NCI-H510A (cell line): ENCODE measurements around the gene ARHGAP28.

ENCODE experiments used
- DNase-seq: peaks from one replicate; lab custom pipeline; 2025; lab: John Stamatoyannopoulos, UW

Gene ARHGAP28

DNA sequence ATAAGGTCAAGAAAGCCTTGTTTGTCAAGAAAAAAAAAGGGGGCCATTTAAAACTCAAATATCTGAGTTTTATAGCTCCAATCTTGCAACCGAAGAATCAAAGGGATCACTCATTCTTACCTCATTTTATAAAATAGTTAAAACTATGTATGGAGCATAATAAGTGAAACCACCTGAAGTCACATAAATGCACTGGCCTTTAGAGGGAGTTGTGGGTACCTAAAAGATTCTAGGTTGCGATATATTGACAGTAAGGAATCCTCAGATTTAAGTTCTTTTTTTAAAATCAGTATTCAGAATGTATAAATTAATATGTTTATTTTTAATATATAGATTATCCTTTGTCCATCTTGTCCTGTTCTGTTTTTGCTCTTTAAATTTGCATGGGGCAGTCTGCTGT lies 3.4 kb downstream of the ARHGAP28 start:
- no peak for DNase-seq

- no peak for DNase-seq
Measured at GRCh38 chr18:6733758-6734157, 4.2 kb downstream of the ARHGAP28 start.

GRCh38 chr18:6734726-6735430 lies 5.4 kb downstream of the ARHGAP28 start:
- no peak for DNase-seq

- DNase-seq: no peak
Measured at GRCh38 chr18:6737833-6738232, 8.3 kb downstream of the ARHGAP28 start.

GRCh38 chr18:6738622-6739021 lies 9.1 kb downstream of the ARHGAP28 start:
- no peak for DNase-seq

DNA sequence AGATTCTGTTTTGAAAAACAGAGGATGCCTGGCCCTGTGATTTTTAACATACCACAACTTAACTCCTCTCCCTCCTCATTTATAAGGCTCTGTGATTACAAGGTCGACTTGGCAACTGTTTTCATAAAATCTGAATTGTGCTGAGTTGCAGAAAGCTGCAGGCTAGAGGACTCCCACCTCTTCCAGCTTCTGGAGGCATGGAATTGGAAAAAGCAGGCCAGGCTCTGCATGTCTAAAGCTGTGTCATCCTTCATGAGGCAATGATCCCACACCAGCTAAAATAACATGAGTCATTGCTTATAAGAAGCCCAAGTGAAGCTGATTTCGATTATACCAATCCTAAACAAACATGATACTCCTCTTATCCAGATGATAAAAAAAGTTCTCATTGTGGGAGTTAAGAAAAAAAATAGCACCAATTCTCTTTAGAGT lies 11.7 kb downstream of the ARHGAP28 start:
- no peak for DNase-seq

DNA sequence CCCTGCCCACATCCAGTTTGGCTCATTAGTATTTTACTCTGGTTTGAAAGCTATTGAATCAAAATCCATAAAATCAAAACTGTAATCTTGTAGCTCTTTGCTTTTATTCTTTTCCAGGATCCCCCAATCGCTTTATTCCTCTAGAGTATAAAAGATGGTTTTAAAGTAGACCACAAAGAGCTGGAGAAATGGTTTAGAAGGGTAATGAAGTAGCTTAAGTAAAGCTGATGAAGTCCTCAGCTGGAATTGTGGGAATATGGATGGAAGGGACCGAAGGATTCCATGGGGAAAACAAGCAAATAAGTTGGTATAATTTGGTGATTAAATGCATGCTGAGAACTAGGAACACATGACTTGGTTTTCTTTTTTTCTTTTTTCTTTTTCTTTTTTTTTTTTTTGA lies 12.3 kb downstream of the ARHGAP28 start:
- DNase-seq: no peak

DNA sequence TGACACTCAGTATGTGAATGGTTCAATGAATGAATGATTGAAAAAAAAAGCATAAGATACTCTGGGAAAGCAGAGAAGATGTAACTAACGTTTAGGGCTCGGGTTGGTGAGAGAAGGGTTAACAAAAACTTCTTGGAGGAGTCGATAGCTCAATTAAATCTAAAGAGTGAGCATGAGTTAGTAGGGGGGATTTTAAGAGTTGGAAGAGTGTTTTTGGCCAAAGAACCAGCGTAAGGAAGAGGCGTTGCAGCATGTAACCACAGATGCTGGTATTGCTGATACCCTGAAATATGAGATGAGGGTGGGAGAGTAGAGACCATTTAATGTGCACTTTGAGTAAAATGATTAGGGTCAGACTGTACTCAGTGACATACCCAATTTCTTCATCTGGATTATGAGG lies 14.5 kb downstream of the ARHGAP28 start:
- no peak for DNase-seq

- no peak for DNase-seq
Measured at GRCh38 chr18:6744816-6745455, 15.4 kb downstream of the ARHGAP28 start.

- no peak for DNase-seq
Measured at GRCh38 chr18:6745504-6746031, 16.1 kb downstream of the ARHGAP28 start.

DNA sequence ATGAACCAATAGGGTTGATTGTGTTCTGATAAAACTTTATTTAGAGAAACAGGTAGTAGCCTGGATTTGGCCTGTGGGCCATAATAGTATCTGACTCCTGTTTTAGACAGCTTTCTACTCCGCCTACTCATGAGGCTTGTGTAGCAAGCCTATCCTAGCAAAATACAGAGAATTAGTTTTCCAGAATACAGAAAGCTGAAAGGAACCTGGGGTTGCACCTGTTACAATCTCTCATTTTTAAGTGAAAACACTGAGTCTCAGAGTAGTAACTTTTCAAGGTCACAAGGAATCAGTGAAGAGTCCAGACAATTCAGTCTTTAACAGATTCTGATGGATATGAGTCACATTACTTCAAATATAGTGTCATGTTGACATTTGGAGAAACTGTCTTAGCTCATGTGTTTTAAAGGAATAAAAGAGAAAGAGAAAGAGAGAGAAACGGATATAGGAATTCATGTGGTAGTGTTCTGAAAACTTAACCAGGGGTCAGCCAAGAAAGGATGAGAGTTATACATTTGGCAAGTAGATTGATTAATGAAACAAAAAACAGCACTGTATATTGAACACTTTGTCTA lies 17.0 kb downstream of the ARHGAP28 start:
- no peak for DNase-seq

DNA sequence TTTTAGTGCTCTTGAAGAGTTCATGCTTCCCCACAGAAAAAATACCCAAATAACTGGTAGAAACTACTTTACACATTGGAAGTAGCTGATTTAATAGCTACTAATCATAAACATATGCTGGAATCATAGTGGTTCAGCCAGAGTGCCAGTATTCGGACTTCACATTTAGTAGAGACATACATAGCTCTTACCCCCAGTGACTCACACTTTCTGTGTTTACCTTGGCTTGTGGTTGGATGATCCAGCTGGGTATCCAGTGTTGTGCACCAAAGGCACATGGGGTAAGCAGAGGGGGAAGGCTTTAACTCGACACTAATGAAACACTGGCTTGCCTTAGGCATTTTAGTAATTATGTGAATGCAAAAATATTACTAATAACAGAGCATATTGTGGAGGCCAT lies 18.1 kb downstream of the ARHGAP28 start:
- peak; percentile 15 for DNase-seq

DNA sequence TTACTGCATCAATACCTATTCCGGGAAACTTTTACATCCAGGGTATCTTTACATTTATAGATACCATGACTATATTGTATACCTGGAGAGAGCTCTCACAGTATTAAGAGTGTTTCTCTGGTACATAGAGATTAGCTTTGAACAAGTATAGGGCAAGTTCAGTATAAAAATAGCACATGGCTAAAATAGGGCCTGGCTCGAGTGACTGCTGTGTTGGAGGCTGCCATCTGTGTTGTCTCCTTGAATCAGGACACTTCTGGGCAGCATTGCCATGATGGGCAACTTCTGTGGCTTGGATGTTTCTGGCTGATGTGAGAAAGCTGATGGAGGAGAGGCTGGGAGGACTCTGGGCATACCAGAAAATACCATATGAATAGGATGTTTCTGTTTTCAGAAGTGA lies 18.7 kb downstream of the ARHGAP28 start:
- DNase-seq: no peak

GRCh38 chr18:6750411-6750810 lies 20.9 kb downstream of the ARHGAP28 start:
- DNase-seq: no peak

GRCh38 chr18:6751222-6751621 lies 21.7 kb downstream of the ARHGAP28 start:
- no peak for DNase-seq

GRCh38 chr18:6752202-6752860 lies 22.8 kb downstream of the ARHGAP28 start:
- no peak for DNase-seq

- DNase-seq: no peak
Measured at GRCh38 chr18:6755107-6755506, 25.6 kb downstream of the ARHGAP28 start.

GRCh38 chr18:6757931-6758330 lies 28.4 kb downstream of the ARHGAP28 start:
- DNase-seq: no peak

DNA sequence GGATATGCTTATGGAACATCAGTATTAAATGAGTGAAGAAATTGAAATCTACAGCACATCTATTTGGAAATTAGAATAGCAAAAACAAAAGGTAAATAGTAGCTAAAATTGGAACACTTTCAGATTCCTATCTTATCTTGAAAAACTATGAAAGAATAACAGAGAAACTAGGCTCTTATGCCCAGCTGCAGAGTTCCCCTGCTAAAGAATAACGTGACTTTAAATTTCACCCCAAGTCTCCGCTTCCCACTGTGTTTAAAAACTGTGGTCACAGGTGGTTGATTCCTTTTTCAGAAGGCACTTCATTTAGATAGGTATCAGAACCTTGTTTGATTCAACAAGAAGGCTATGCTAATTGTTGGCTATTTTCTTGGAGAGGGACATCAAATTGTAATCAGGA lies 30.1 kb downstream of the ARHGAP28 start:
- no peak for DNase-seq

DNA sequence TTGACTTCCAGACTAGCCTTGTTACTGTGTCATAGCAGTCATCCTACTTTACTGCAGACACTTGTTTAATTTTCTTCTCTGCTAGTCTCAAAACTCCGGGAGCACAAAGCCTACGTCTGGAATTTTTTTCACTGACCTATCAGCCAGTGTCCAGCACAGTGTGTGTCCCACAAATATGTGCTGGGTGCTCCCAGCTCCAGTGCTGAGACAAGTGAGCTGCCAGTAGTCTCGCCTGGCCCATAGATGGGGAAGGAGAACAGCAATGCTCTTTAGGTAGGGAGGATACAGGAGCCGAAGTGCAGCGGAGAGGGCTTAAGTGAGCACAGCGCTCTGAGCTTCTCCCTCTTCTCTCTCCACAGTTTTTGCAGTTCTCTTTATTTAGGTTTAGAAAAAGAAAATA lies 34.0 kb downstream of the ARHGAP28 start:
- DNase-seq: no peak

DNA sequence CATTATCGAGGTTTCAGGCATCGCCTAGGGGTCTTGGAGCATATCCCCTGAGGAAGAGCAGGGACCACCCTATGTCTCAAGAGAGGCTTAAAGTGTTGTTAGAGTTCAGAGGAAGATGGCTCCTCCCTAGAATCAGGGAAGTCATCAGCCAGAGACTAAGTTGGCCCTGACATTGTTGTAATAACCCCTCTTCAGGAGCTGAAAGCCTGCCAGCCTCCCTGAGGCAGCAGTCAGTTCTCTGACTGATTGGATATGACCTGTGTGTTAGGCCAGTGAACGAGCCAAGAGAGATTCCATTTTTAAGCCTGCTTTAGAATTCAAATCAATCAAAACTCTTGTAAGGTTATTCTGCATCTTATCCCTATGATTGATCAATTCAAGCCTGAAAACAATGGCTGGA lies 34.9 kb downstream of the ARHGAP28 start:
- no peak for DNase-seq

DNA sequence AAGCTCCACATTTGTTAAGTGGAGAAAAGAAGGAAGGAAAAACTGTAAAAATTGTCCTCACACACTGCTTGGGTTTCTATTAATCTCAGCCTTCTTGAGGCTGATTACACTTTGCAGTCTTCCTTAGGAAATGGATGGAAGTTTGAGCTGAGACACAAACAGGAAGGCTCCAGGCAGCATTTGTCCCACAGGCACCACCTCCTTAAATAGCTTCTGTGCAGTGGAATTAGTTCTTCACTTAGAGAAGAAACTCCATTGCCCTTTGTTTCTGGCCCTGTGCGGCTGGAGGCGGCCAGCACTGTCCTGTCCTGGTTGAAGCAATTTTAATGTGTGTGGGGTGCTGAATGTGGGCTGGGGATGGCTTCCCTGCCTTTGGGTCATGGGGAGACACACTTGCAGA lies 44.3 kb downstream of the ARHGAP28 start:
- no peak for DNase-seq

DNA sequence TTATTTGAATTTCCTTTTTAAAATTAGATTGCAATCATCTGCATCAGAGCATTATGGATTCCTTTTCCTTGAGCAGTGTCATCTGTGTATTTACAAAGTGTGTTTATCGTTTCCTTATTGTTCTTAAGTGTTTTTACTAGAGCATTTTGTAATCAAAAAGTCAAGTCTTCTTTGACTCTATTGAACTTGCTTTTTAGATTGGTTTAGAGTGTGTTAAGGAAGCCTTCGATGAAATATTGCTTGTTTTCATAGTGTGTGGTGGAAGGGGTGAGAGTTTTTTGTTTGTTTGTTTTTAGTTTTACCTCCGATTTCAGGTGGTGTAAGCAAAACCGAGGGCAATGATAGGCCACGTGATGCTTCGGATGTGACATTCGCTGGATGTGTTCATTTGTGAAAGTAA lies 45.7 kb downstream of the ARHGAP28 start:
- no peak for DNase-seq
